Activated CD4-positive, alpha-beta memory T cell treated with anti-CD3 and anti-CD28 coated beads for 36 hours (primary cell): ENCODE data around the gene HNRNPA1. TPM values are rescaled to one million over a fixed set of nuclear protein-coding genes. Genes with fewer than 3 reads are reported as not detected.

Source experiments
- CTCF ChIA-PET: fragments of 350-600 bp; sonication (Branson Sonifier 250); formaldehyde crosslinking; loops from one replicate; lab custom pipeline; 2021; ENCODE audit warnings: antibody characterized with exemption, inconsistent platforms; lab: Charles Lee
- POLR2A ChIA-PET: fragments of 350-600 bp; sonication (Branson Sonifier 250); formaldehyde crosslinking; loops from one replicate; lab custom pipeline; 2021; ENCODE audit warnings: antibody characterized with exemption; lab: Charles Lee
- DNase-seq: peaks from one replicate; pipeline ENCODE4 v3.0.0-alpha.2; 2020
- H3K27ac Mint-ChIP-seq: one replicate; pipeline ENCODE4 v1.8.0; 2021; ENCODE audit warnings: mixed read lengths
- H3K27me3 Mint-ChIP-seq: one replicate; pipeline ENCODE4 v1.8.0; 2021; ENCODE audit warnings: mixed read lengths
- H3K36me3 Mint-ChIP-seq: one replicate; pipeline ENCODE4 v1.8.0; 2021; ENCODE audit warnings: mixed read lengths
- H3K4me1 Mint-ChIP-seq: one replicate; pipeline ENCODE4 v1.8.0; 2021; ENCODE audit warnings: low read depth, mixed read lengths
- H3K4me3 Mint-ChIP-seq: one replicate; pipeline ENCODE4 v1.8.0; 2021; ENCODE audit warnings: mild to moderate bottlenecking, mixed read lengths
- H3K9me3 Mint-ChIP-seq: one replicate; pipeline ENCODE4 v1.8.0; 2021; ENCODE audit warnings: mixed read lengths
- intact Hi-C: fragments of 100-400 bp; cut with micrococcal nuclease; formaldehyde crosslinking; loops from one replicate; pipeline ENCODE4 v1.15.1; 2023
- total RNA-seq, 2 experiments: library from RNA; stranded (reverse); gene quantifications; one replicate each; pipeline ENCODE4 v1.2.3, GENCODE V29; 2021

The HNRNPA1 gene
- total RNA-seq, 2 experiments from 2014 or later, result 2,070 to 2,080 TPM

DNA sequence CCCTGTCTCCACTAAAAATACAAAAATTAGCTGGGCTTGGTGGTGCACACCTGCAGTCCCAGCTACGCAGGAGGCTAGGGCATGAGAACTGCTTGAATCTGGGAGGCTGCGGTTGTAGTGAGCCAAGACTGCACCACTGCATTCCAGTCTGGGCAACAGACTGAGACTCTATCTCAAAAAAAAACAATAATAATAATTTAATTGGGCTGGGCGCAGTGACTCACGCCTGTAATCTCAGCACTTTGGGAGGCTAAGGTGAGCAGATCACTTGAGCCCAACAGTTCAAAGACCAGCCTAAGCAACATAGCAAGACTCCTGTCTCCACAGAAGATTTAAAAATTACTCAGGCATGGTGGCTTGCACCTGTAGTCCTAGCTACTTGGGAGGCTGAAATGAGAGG is 27.3 kb upstream of the HNRNPA1 start:
- no peak overlapping the region for H3K4me3 Mint-ChIP-seq
- no peaks in the 10 kb centered on the region for H3K9me3 Mint-ChIP-seq
- intact Hi-C loops, result loop anchor here (5.0 kb wide), 1 partner anchor 39 kb away; no protein-coding TSS in a partner anchor
- ChIA-PET CTCF (interaction anchor here (0.7 to 3.0 kb wide), 13 partner anchors 11 to 185 kb away, joined by 3 to 28 read pairs (median 4); partner anchors contain the start of gene COPZ1), POLR2A (interaction anchor here (0.7 to 2.7 kb wide), 2 partner anchors 33 to 127 kb away, joined by 3 to 12 read pairs; no protein-coding TSS in a partner anchor)
- H3K4me1 Mint-ChIP-seq, result peaks cover 19% of the 10 kb centered on the region
- no peak overlapping the region for H3K27ac Mint-ChIP-seq
- DNase-seq, result no peak
- no peaks in the 10 kb centered on the region for H3K27me3 Mint-ChIP-seq
- H3K36me3 Mint-ChIP-seq, result peaks cover 40% of the 10 kb centered on the region

DNA sequence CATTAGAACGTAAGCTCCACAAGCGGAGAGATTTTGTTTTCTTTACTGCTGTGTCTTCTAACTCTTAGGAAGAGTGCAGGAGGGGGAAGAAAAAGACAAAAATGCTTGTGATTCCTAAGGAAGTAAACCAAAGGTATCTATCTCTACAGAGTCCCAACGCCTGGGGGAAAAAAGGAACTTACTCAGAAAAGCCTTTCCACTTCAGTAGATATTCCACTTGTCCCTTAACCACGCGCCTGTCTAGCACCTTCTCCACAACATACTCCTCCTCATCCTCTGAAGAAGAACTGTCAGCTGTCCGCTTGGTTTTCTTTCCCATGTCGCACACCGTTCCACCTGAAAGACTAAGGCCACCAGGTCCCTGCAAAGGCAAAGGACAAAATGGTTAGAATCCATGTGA is 23.2 kb upstream of the HNRNPA1 start:
- POLR2A ChIA-PET, result no interaction called here
- intact Hi-C loops, result no loop called here
- no peaks in the 10 kb centered on the region for H3K27me3 Mint-ChIP-seq
- no peak overlapping the region for H3K4me3 Mint-ChIP-seq
- no peak overlapping the region for H3K27ac Mint-ChIP-seq
- no peak for DNase-seq
- H3K9me3 Mint-ChIP-seq, result no peaks in the 10 kb centered on the region
- CTCF ChIA-PET, result no interaction called here
- H3K36me3 Mint-ChIP-seq, result peaks cover 29% of the 10 kb centered on the region
- peaks cover 35% of the 10 kb centered on the region for H3K4me1 Mint-ChIP-seq

DNA sequence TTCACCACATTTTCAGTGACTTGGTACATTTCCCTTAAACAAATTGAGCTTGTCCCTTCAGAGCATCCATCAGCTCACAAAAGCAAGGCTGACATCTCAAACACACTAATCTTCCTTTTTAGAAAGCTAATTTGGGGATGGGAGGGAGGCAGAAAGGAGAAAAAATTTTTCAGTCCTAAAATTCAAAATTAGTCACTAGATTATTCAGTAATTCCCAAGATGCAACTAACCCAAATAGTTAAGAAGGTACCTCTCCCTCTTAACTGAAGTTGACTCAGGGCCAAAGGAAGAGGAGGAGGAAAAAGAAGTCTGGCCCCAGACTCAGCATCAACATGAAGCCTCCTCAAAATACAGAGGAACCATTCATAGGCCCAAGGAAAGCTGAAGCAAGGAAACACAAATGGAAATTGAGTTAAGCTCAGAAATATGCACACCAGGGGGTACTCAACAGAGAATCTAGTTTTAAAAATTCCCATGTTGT is 22.3 kb upstream of the HNRNPA1 start:
- H3K4me3 Mint-ChIP-seq, result no peak overlapping the region
- H3K27me3 Mint-ChIP-seq, result no peaks in the 10 kb centered on the region
- H3K4me1 Mint-ChIP-seq, result peaks cover 40% of the 10 kb centered on the region
- no peak for DNase-seq
- ChIA-PET POLR2A (interaction anchor here (1.0 kb wide), 1 partner anchor 23 kb away, joined by 3 read pairs; no protein-coding TSS in a partner anchor), CTCF (interaction anchor here (0.6 to 2.4 kb wide), 7 partner anchors 9 to 268 kb away, joined by 3 to 10 read pairs (median 6); partner anchors contain the start of gene COPZ1)
- H3K36me3 Mint-ChIP-seq, result peaks cover 29% of the 10 kb centered on the region
- peak overlapping the region; percentile 39 for H3K27ac Mint-ChIP-seq
- intact Hi-C loops, result no loop called here
- H3K9me3 Mint-ChIP-seq, result no peaks in the 10 kb centered on the region

DNA sequence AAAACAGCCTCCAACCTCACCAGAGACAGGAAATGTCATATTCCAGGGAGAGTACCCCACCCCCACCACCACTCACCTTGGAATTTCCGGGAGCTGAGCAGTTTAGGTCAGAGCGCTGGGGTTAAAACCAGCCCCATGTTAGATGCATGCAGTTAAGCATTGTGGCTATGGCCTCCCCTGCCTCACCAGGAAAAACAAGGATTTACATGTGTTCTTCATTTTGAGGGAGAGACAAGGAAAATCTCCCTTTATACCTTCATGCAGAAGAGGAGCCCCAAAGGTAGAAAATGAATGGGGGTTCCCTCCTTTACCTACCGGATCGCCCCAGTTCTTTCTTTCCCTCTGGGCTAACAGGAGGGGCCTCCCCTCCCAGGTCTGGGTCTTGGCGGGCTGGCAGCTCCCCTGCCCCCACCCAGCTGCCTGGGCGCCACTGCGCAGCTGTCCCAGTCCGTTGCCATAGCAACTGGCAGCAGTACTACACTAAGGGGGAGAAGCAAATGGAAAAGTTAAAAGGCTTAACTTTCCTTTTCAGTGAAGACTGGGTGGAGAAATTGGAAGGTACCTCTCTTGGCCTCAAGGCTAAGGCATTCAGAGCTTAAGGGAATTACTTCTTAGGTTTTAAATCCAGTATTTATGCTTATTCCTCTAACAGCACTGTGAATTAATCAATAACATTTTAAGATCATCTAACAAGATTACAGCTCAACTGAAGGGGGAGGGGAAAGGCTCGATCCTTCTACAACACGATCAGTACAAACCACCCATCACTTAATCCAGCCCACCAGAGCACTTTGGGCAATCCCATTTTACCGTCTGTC is 21.1 kb upstream of the HNRNPA1 start:
- POLR2A ChIA-PET, result interaction anchor here (1.2 kb wide), 1 partner anchor 25 kb away, joined by 3 read pairs; no protein-coding TSS in a partner anchor
- Mint-ChIP-seq H3K4me1 (peaks cover 46% of the 10 kb centered on the region), H3K36me3 (peaks cover 33% of the 10 kb centered on the region), H3K9me3 (no peaks in the 10 kb centered on the region), H3K4me3 (no peak overlapping the region), H3K27me3 (no peaks in the 10 kb centered on the region), H3K27ac (no peak overlapping the region)
- CTCF ChIA-PET, result interaction anchor here (0.8 to 2.4 kb wide), 7 partner anchors 10 to 400 kb away, joined by 3 to 10 read pairs (median 6); partner anchors contain the start of gene COPZ1
- intact Hi-C loops, result no loop called here
- peak; percentile 38 for DNase-seq

DNA sequence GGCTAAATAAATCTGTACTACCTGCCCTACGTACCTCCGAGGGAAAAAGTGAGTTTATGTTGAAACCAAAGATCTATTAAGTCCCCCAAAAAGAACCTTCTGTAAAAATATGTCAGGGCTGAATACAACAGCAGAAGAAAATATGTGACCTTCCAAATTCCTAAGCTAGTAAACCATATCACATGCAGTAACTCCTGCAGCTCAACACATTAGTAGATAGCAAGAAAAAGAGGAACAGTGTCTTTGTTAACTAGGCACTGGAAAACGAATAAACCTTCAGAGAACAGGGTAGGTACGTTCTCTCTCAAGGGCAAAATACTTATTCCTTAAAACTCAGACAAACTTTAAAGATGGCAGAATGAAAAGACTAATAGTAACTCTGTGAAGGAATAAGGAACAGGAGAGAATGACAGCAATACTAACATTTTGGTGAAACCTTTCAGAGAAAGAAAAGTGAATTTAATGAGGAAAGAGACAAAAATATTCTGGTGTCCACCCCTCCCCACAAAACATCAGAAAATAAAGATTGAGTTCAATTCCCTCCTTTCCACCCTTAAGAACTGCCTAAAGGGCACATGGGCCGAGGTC is 18.6 kb upstream of the HNRNPA1 start:
- no peaks in the 10 kb centered on the region for H3K27me3 Mint-ChIP-seq
- peaks cover 55% of the 10 kb centered on the region for H3K4me1 Mint-ChIP-seq
- ChIA-PET POLR2A (no interaction called here), CTCF (interaction anchor here (1.0 to 4.1 kb wide), 2 partner anchors 10 to 117 kb away, joined by 6 to 28 read pairs; no protein-coding TSS in a partner anchor)
- H3K27ac Mint-ChIP-seq, result no peak overlapping the region
- intact Hi-C loops, result no loop called here
- no peaks in the 10 kb centered on the region for H3K9me3 Mint-ChIP-seq
- no peak overlapping the region for H3K4me3 Mint-ChIP-seq
- peaks cover 18% of the 10 kb centered on the region for H3K36me3 Mint-ChIP-seq
- no peak for DNase-seq

DNA sequence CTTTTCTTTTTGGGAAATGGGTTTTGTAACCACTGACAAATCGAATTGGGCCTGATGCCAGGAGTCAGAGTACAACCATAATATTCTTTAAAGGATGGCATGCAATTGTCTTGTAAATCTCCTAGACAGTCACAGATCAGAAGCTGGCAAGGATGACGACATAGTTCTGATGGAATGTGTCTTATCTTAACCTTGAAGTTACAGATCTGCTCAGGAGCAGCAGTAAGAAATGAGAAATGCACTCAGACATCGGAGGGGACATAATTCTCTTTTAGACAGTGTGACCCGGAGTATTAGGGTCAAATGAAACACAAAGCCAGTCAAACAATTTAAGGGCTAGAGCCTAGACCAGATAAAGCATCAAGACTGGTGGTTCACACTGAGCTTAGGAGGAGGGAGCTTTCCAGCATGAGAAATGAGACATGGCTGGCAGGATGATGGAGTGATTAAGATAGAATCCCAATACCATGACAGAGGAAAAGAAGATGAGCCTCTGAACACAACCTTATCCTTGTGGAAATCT is 18.1 kb upstream of the HNRNPA1 start:
- Mint-ChIP-seq H3K4me3 (no peak overlapping the region), H3K27me3 (no peaks in the 10 kb centered on the region), H3K36me3 (peaks cover 13% of the 10 kb centered on the region), H3K27ac (no peak overlapping the region), H3K9me3 (no peaks in the 10 kb centered on the region), H3K4me1 (peaks cover 56% of the 10 kb centered on the region)
- no peak for DNase-seq
- ChIA-PET CTCF (interaction anchor here (0.8 to 4.1 kb wide), 5 partner anchors 10 to 177 kb away, joined by 3 to 28 read pairs (median 3); no protein-coding TSS in a partner anchor), POLR2A (interaction anchor here (0.6 to 0.8 kb wide), 2 partner anchors 11 to 20 kb away, joined by 3 to 4 read pairs; no protein-coding TSS in a partner anchor)
- intact Hi-C loops, result no loop called here

DNA sequence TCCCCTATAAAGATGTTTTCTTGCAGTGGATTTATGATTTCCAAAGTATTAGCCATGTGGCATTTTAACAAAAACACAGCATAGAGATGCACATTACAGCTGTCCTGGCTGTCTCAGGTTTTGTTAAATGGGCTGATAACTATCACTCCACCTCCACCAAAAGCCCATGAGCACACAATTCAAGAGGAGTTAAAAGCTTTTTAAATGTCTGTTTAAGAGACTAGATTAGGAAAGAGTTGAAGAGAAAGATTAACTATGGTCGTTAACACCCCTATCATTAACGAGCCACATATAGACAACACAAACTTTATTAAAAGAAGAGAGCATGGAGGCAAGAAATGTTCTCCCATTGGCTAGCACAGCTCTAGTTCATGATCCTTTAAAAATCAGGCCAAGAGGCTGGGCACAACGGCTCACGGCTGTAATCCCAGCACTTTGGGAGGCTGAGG is 15.1 kb upstream of the HNRNPA1 start:
- Mint-ChIP-seq H3K9me3 (no peaks in the 10 kb centered on the region), H3K36me3 (peaks cover 17% of the 10 kb centered on the region), H3K4me1 (peaks cover 44% of the 10 kb centered on the region), H3K4me3 (no peak overlapping the region), H3K27me3 (no peaks in the 10 kb centered on the region), H3K27ac (no peak overlapping the region)
- ChIA-PET CTCF (interaction anchor here (0.6 to 4.1 kb wide), 8 partner anchors 9 to 174 kb away, joined by 3 to 28 read pairs (median 4); partner anchors contain the start of genes CBX5 and COPZ1), POLR2A (interaction anchor here (1.7 to 2.6 kb wide), 3 partner anchors 15 to 94 kb away, joined by 4 to 10 read pairs (median 8); partner anchors contain the start of genes CBX5 and HNRNPA1)
- intact Hi-C loops, result no loop called here
- no peak for DNase-seq

DNA sequence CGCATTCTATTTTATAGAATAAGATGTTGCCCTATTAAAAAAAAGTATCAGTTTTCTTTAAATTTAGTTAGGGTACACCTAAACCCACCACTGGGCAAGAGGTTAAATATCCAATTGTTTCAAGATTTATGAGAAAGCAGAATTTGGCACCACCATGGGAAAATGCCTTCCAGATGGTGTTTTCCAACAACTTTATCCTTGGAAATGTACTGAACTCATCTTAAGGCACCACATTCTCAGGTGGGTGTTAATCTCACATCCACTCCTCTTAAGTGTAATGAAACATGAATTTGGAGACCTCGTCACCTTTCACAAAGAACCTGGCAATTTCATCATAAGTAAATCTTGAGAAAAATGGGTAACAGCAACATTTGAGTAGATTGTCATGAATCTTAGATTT is 13.7 kb upstream of the HNRNPA1 start:
- Mint-ChIP-seq H3K9me3 (no peaks in the 10 kb centered on the region), H3K27me3 (no peaks in the 10 kb centered on the region), H3K36me3 (peaks cover 19% of the 10 kb centered on the region), H3K27ac (no peak overlapping the region), H3K4me1 (peaks cover 56% of the 10 kb centered on the region), H3K4me3 (no peak overlapping the region)
- ChIA-PET CTCF (interaction anchor here (1.4 kb wide), 2 partner anchors 15 to 102 kb away, joined by 4 to 5 read pairs; no protein-coding TSS in a partner anchor), POLR2A (interaction anchor here (1.0 to 1.6 kb wide), 2 partner anchors 13 to 92 kb away, joined by 4 to 5 read pairs; partner anchors contain the start of gene CBX5)
- intact Hi-C loops, result no loop called here
- no peak for DNase-seq

DNA sequence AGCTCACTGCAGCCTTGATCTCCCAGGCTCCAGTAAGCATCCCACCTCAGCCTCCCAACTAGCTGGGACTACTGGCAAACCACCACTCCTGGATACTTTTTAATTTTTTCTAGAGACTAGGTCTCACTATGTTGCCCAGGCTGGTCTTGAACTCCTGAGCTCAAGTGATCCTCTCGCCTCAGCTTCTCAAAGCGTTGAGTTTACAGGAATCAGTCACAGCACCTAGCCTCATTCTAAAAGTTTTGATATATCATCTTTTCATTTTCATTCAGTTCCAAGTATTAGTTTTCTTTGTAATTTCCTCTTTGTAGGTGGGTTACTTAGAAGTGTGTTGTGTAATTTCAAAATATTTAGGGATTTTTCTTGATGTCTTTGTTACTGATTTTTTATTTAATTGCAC is 10.2 kb upstream of the HNRNPA1 start:
- peak overlapping the region; percentile 32 for H3K4me3 Mint-ChIP-seq
- peaks cover 30% of the 10 kb centered on the region for H3K36me3 Mint-ChIP-seq
- peak; percentile 57 for DNase-seq
- no peaks in the 10 kb centered on the region for H3K27me3 Mint-ChIP-seq
- peaks cover 63% of the 10 kb centered on the region for H3K4me1 Mint-ChIP-seq
- H3K9me3 Mint-ChIP-seq, result no peaks in the 10 kb centered on the region
- POLR2A ChIA-PET, result interaction anchor here (0.6 to 3.6 kb wide), 8 partner anchors 10 to 65 kb away, joined by 3 to 15 read pairs (median 4); partner anchors contain the start of genes CBX5 and HNRNPA1
- intact Hi-C loops, result loop anchor here (10.0 kb wide), 3 partner anchors 254 to 714 kb away; partner anchors contain the start of genes CALCOCO1 and TESPA1
- CTCF ChIA-PET, result interaction anchor here (0.8 to 1.7 kb wide), 5 partner anchors 10 to 98 kb away, joined by 3 to 10 read pairs (median 3); partner anchors contain the start of genes CBX5 and HNRNPA1
- peak overlapping the region; percentile 80 for H3K27ac Mint-ChIP-seq

DNA sequence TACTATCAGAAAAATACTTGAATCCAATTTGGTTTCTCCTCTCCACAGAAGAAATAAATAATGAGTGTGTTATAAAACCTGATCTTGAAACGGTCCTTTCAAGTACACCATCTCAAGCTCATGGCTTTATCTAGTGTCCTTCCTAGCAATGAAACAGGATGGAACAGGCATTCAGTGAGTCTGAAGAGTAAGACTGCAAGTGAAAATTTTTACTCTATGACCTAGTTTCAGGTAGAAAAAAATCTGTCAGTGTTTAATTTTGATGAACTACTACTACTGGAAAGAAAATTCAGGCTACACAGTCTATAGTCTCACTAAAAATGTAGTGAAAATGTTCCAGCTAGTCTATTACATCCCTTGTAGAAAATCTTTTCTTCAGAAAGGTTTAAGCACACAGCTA is 8.3 kb upstream of the HNRNPA1 start:
- H3K9me3 Mint-ChIP-seq, result no peaks in the 10 kb centered on the region
- CTCF ChIA-PET, result interaction anchor here (0.7 to 4.0 kb wide), 11 partner anchors 18 to 515 kb away, joined by 3 to 17 read pairs (median 3); partner anchors contain the start of gene COPZ1
- POLR2A ChIA-PET, result interaction anchor here (0.9 to 3.6 kb wide), 5 partner anchors 9 to 99 kb away, joined by 3 to 15 read pairs (median 5); partner anchors contain the start of gene HNRNPA1
- intact Hi-C loops, result loop anchor here (1.0 to 10.0 kb wide), 4 partner anchors 8 to 713 kb away; partner anchors contain the start of genes CALCOCO1 and TESPA1
- H3K27ac Mint-ChIP-seq, result peak overlapping the region; percentile 85
- peaks cover 74% of the 10 kb centered on the region for H3K4me1 Mint-ChIP-seq
- H3K4me3 Mint-ChIP-seq, result peak overlapping the region; percentile 33
- no peak for DNase-seq
- H3K27me3 Mint-ChIP-seq, result no peaks in the 10 kb centered on the region
- H3K36me3 Mint-ChIP-seq, result peaks cover 40% of the 10 kb centered on the region
